Immature natural killer cell (primary cell): Measurements from ENCODE around the gene RRP12. TPM values are rescaled to one million over a fixed set of nuclear protein-coding genes. Genes with fewer than 3 reads are reported as not detected.

Source experiments
- polyA plus RNA-seq, 3 donors: library from polyadenylated mRNA; unstranded; fragments of 300-500 nt; fragmentation: Illumina TruSeq; gene quantifications; one replicate each; pipeline ENCODE4 v1.2.3, GENCODE V29; 2021

RRP12 gene
- polyA plus RNA-seq, 3 donors from 2014 or later: 4.6 to 8.5 (median 7.0) TPM

Other genes starting within 250 kb of the RRP12 start
- gene SLIT1, start 215.4 kb downstream of the RRP12 start, polyA plus RNA-seq: under 1 TPM in 2 of 3 donors, not detected in 1; 0.07 to 0.36 TPM
- gene ARHGAP19, start 108.7 kb downstream of the RRP12 start, polyA plus RNA-seq: 1 to 10 TPM; 4.9 to 8.2 (median 6.7) TPM
- 10 to 100 TPM in 1 of 3 donors, 1 to 10 TPM in 2; 8.0 to 15.2 (median 8.1) TPM for gene FRAT1, start 82.1 kb downstream of the RRP12 start, polyA plus RNA-seq
- 10 to 100 TPM; 11.5 to 22.5 (median 15.9) TPM for gene FRAT2, start 66.6 kb downstream of the RRP12 start, polyA plus RNA-seq
- 100 to 1,000 TPM; 315 to 415 (median 316) TPM for gene PGAM1, start 24.9 kb upstream of the RRP12 start, polyA plus RNA-seq
- 10 to 100 TPM; 60.3 to 96.0 (median 66.8) TPM for gene EXOSC1, start 44.7 kb upstream of the RRP12 start, polyA plus RNA-seq
- gene ZDHHC16, start 44.8 kb upstream of the RRP12 start, polyA plus RNA-seq: 10 to 100 TPM; 19.9 to 38.5 (median 27.1) TPM
- gene MMS19, start 97.1 kb upstream of the RRP12 start, polyA plus RNA-seq: 10 to 100 TPM; 21.8 to 32.0 (median 29.6) TPM
- 1 to 10 TPM; 1.7 to 3.2 (median 2.9) TPM for gene UBTD1, start 97.6 kb upstream of the RRP12 start, polyA plus RNA-seq
- not detected for gene ANKRD2, start 171.4 kb upstream of the RRP12 start, polyA plus RNA-seq
- gene HOGA1, start 183.0 kb upstream of the RRP12 start, polyA plus RNA-seq: not detected
- not detected for gene C10orf62, start 188.4 kb upstream of the RRP12 start, polyA plus RNA-seq
- gene MORN4, start 232.2 kb upstream of the RRP12 start, polyA plus RNA-seq: 1 to 10 TPM in 2 of 3 donors, under 1 TPM in 1; 0.80 to 6.1 (median 1.1) TPM
- gene PI4K2A, start 239.3 kb upstream of the RRP12 start, polyA plus RNA-seq: 10 to 100 TPM; 12.6 to 19.6 (median 17.6) TPM